NCI-H1048 (cell line): ENCODE results near the gene TMCC3.

Experiments used
- DNase-seq: peaks from one replicate; lab custom pipeline; 2025; lab: John Stamatoyannopoulos, UW

Gene TMCC3

GRCh38 chr12:94671917-94672316, 21.6 kb upstream of the TMCC3 start:
- DNase-seq = no peak

GRCh38 chr12:94670898-94671297, 20.5 kb upstream of the TMCC3 start:
- no peak for DNase-seq

GRCh38 chr12:94670075-94670474, 19.7 kb upstream of the TMCC3 start:
- no peak for DNase-seq

GRCh38 chr12:94667031-94667540, 16.7 kb upstream of the TMCC3 start:
- DNase-seq = no peak

GRCh38 chr12:94666158-94666557, 15.8 kb upstream of the TMCC3 start:
- DNase-seq = no peak

- no peak for DNase-seq
These were observed 13.3 kb upstream of the TMCC3 start for GRCh38 chr12:94663702-94664101.

GRCh38 chr12:94663071-94663470, 12.7 kb upstream of the TMCC3 start:
- DNase-seq = no peak

- no peak for DNase-seq
These were observed 10.1 kb upstream of the TMCC3 start for GRCh38 chr12:94660436-94660835.

GRCh38 chr12:94659346-94659930, 9.1 kb upstream of the TMCC3 start:
- DNase-seq = no peak

- no peak for DNase-seq
These were observed 8.6 kb upstream of the TMCC3 start for GRCh38 chr12:94658931-94659330.

- no peak for DNase-seq
These were observed 6.2 kb upstream of the TMCC3 start for GRCh38 chr12:94656556-94656955.

GRCh38 chr12:94649349-94650142, 811 bp downstream of the TMCC3 start:
- DNase-seq = no peak

- no peak for DNase-seq
These were observed 1.8 kb downstream of the TMCC3 start for GRCh38 chr12:94648578-94648977.

GRCh38 chr12:94644141-94644979, 6.0 kb downstream of the TMCC3 start:
- DNase-seq = no peak

- DNase-seq = no peak
These were observed 6.8 kb downstream of the TMCC3 start for GRCh38 chr12:94643606-94644005.

GRCh38 chr12:94641283-94641682, 9.1 kb downstream of the TMCC3 start:
- DNase-seq = no peak

- no peak for DNase-seq
These were observed 10.0 kb downstream of the TMCC3 start for GRCh38 chr12:94640134-94640928.

GRCh38 chr12:94638521-94638920, 11.8 kb downstream of the TMCC3 start:
- DNase-seq = no peak

- DNase-seq = no peak
These were observed 12.8 kb downstream of the TMCC3 start for GRCh38 chr12:94637390-94638113.

GRCh38 chr12:94636462-94637085, 13.8 kb downstream of the TMCC3 start:
- DNase-seq = no peak

GRCh38 chr12:94634717-94635116, 15.6 kb downstream of the TMCC3 start:
- DNase-seq = no peak
